HCT116 (cell line): Measurements from ENCODE around the gene PRDX6. TPM values are rescaled to one million over a fixed set of nuclear protein-coding genes. Genes with fewer than 3 reads are reported as not detected.

Experiments
- ATAC-seq: fragments of 200-7000 bp; cut with Tn5 transposase; 2 replicates; pipeline ENCODE4 v1.9.1; 2020; ENCODE audit warnings: mild to moderate bottlenecking, moderate library complexity
- BruUV-seq: library from RNA; stranded (reverse); fragments of 400-500 nt; replicated peaks from 2 replicates; lab custom pipeline; 2021; lab: Mats Ljungman, UMichigan
- CTCF ChIA-PET: fragments of 300-600 bp; sonication (Branson Sonifier 250); formaldehyde crosslinking; loops from one replicate; lab custom pipeline; 2021; ENCODE audit warnings: antibody characterized with exemption; lab: Charles Lee
- POLR2A ChIA-PET: fragments of 300-600, 350-600 bp; sonication (Branson Sonifier 250); formaldehyde crosslinking; loops from one replicate; lab custom pipeline; 2021; ENCODE audit warnings: antibody characterized with exemption; lab: Charles Lee
- RAD21 ChIA-PET, 2 experiments: fragments of 300-600 bp; sonication (Branson Sonifier 250); formaldehyde crosslinking; loops; one replicate each; lab custom pipeline; 2023; ENCODE audit warnings: low total read pairs in 2 of 2; ENCODE audit not compliant: uncharacterized antibody in 2 of 2, unreplicated experiment in 2 of 2, low non-redundant PET in 1 of 2; lab: Charles Lee
- DNase-seq: peaks from one replicate; pipeline ENCODE4 v3.0.0-alpha.2; 2010; ENCODE audit warnings: low read depth, low spot score
- H2AFZ ChIP-seq: fragments of 200-600 bp; shearing (Covaris generic), sonication (generic); 2 replicates; pipeline ENCODE4 v1.6.1; 2017; ENCODE audit warnings: low read depth, mixed run types, mixed read lengths, antibody characterized with exemption, low read length; ENCODE audit not compliant: poor library complexity, severe bottlenecking
- H3K27ac ChIP-seq: 2 replicates; pipeline ENCODE4 v1.5.1; 2012; ENCODE audit warnings: low read depth, low read length
- H3K27me3 ChIP-seq: fragments of 200-600 bp; sonication (generic); 2 replicates; pipeline ENCODE4 v1.6.1; 2016; ENCODE audit warnings: mixed run types, low read length, mixed read lengths; ENCODE audit not compliant: insufficient read depth
- H3K36me3 ChIP-seq, 2 experiments: fragments of 200-500 bp in 1 of 2; fragments of 200-600 bp in 1 of 2; sonication (Bioruptor generic) in 1 of 2; sonication (generic) in 1 of 2; 2 replicates each; pipeline versions ENCODE4 v1.5.1 to v1.6.1; 2014 to 2016; ENCODE audit warnings: low read length in 2 of 2, inconsistent platforms in 1 of 2, mixed read lengths in 1 of 2, mixed run types in 1 of 2; ENCODE audit not compliant: insufficient read depth in 2 of 2, control insufficient read depth in 1 of 2
- H3K4me1 ChIP-seq, 2 experiments: fragments of 200-600 bp in 1 of 2; sonication (generic) in 1 of 2; 2 replicates each; pipeline versions ENCODE4 v1.5.1 to v1.6.1; 2012 to 2017; ENCODE audit warnings: low read length in 2 of 2, inconsistent platforms in 1 of 2, mild to moderate bottlenecking in 1 of 2, mixed read lengths in 1 of 2, mixed run types in 1 of 2, moderate library complexity in 1 of 2; ENCODE audit not compliant: insufficient read depth in 2 of 2, control insufficient read depth in 1 of 2
- H3K4me2 ChIP-seq: fragments of 200-600 bp; sonication (generic); 2 replicates; pipeline ENCODE4 v1.6.1; 2017; ENCODE audit warnings: mixed run types, low read length, mixed read lengths
- H3K4me3 ChIP-seq, 2 experiments: fragments of 200-600 bp in 1 of 2; sonication (generic) in 1 of 2; replicated peaks in 1 of 2; 2 replicates each; pipeline ENCODE4 v1.5.1; 2011 to 2016; ENCODE audit warnings: low read length in 2 of 2, control low read depth in 1 of 2, low read depth in 1 of 2, mild to moderate bottlenecking in 1 of 2, mixed read lengths in 1 of 2, mixed run types in 1 of 2
- H3K79me2 ChIP-seq: fragments of 200-600 bp; sonication (generic); 2 replicates; pipeline ENCODE4 v1.6.1; 2017; ENCODE audit warnings: mild to moderate bottlenecking, mixed run types, low read length, moderate library complexity, mixed read lengths; ENCODE audit not compliant: insufficient read depth
- H3K9ac ChIP-seq: fragments of 200-600 bp; sonication (generic); 2 replicates; pipeline ENCODE4 v1.6.1; 2016; ENCODE audit warnings: low read length, mixed read lengths
- H3K9me2 ChIP-seq: fragments of 200-600 bp; sonication (generic), shearing (Covaris generic); 2 replicates; pipeline ENCODE4 v1.6.1; 2017; ENCODE audit warnings: mixed run types, mild to moderate bottlenecking, moderate library complexity; ENCODE audit not compliant: insufficient read depth
- H3K9me3 ChIP-seq, 2 experiments: fragments of 200-500 bp in 1 of 2; fragments of 200-600 bp in 1 of 2; sonication (Bioruptor generic) in 1 of 2; sonication (generic) in 1 of 2; 2 replicates each; pipeline ENCODE4 v1.6.1; 2014 to 2017; ENCODE audit warnings: low read length in 2 of 2, mixed read lengths in 2 of 2, inconsistent platforms in 1 of 2, low read depth in 1 of 2, mild to moderate bottlenecking in 1 of 2, mixed run types in 1 of 2, moderate library complexity in 1 of 2; ENCODE audit not compliant: control insufficient read depth in 1 of 2, insufficient read depth in 1 of 2
- H4K20me1 ChIP-seq: fragments of 200-600 bp; sonication (generic), shearing (Covaris generic); 2 replicates; pipeline ENCODE4 v1.6.1; 2017; ENCODE audit warnings: mixed run types, mild to moderate bottlenecking, moderate library complexity; ENCODE audit not compliant: insufficient read depth
- CEBPB ChIP-seq: IDR thresholded peaks from 2 replicates; pipeline ENCODE4 v1.6.1; 2012; ENCODE audit warnings: low read depth
- EGR1 ChIP-seq: IDR thresholded peaks from 2 replicates; pipeline ENCODE4 v1.6.1; 2012; ENCODE audit warnings: low read depth
- ELF1 ChIP-seq: IDR thresholded peaks from 2 replicates; pipeline ENCODE4 v1.6.1; 2012; ENCODE audit warnings: low read depth, borderline replicate concordance
- FOSL1 ChIP-seq: IDR thresholded peaks from 2 replicates; pipeline ENCODE4 v1.6.1; 2012; ENCODE audit warnings: low read depth
- JUND ChIP-seq: IDR thresholded peaks from 2 replicates; pipeline ENCODE4 v1.6.1; 2012
- SRF ChIP-seq: IDR thresholded peaks from 2 replicates; pipeline ENCODE4 v1.6.1; 2012; ENCODE audit warnings: low read depth
- YY1 ChIP-seq: IDR thresholded peaks from 2 replicates; pipeline ENCODE4 v1.6.1; 2011; ENCODE audit warnings: low read length, low read depth, moderate library complexity, mild to moderate bottlenecking; ENCODE audit not compliant: insufficient replicate concordance; ENCODE audit errors: extremely low read depth
- ZNF274 ChIP-seq: fragments of 200-500 bp; sonication (Bioruptor generic); IDR thresholded peaks from 2 replicates; pipeline ENCODE4 v1.6.1; 2014; ENCODE audit warnings: mild to moderate bottlenecking, low read depth, low read length, inconsistent platforms
- intact Hi-C: fragments of 100-400 bp; cut with micrococcal nuclease; formaldehyde crosslinking; loops from 2 replicates; pipeline ENCODE4 v1.10.0; 2022
- total RNA-seq: library from RNA; stranded (reverse); gene quantifications from one replicate; pipeline ENCODE4 v1.2.1, GENCODE V29; 2021; ENCODE audit not compliant: unreplicated experiment
- TF ChIP-seq, protein P1 (sequence below), 3 experiments: fragments of 200-600 bp in 1 of 3; sonication (generic) in 1 of 3; IDR thresholded peaks in 2 of 3; conservative IDR thresholded peaks in 1 of 3; 2 replicates each; pipeline ENCODE4 v1.5.1; 2012 to 2017; ENCODE audit warnings: low read depth in 2 of 3, low read length in 2 of 3, antibody characterized with exemption in 1 of 3, borderline replicate concordance in 1 of 3, control low read depth in 1 of 3, mild to moderate bottlenecking in 1 of 3, mixed read lengths in 1 of 3, mixed run types in 1 of 3, moderate library complexity in 1 of 3; ENCODE audit not compliant: insufficient read depth in 1 of 3
- TF ChIP-seq, protein P2 (sequence below): IDR thresholded peaks from 2 replicates; pipeline ENCODE4 v1.6.1; 2012; ENCODE audit warnings: low read depth
- TF ChIP-seq, protein P3 (sequence below): IDR thresholded peaks from 2 replicates; pipeline ENCODE4 v1.6.1; 2011; ENCODE audit warnings: mild to moderate bottlenecking, low read length, moderate library complexity; ENCODE audit not compliant: insufficient replicate concordance; ENCODE audit errors: extremely low read depth

PRDX6 gene
- total RNA-seq, 1 experiment from 2014 or later: 286 TPM

DNA sequence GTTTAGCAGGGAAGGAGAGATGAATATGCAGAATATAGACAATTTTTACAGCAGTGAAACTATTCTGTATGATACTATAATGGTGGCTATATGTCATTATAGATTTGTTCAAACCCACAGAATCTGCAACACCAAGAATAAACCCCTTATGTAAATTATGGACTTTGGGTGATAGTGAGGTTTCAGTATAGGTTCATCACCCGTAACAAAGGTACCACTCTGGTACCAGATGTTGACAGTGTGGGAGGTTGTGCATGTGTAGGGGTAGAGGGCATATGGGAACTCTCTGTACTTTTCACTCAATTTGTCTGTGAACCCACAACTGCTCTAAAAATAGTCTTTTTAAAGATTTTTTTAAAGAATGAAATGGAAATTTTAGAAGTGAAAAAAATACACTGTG lies 29.9 kb upstream of the PRDX6 start:
- H3K36me3 ChIP-seq: no peaks in the 10 kb centered on the region
- H3K9me2 ChIP-seq: no peaks in the 10 kb centered on the region
- H3K27me3 ChIP-seq: no peaks in the 10 kb centered on the region
- DNase-seq (no peak), ATAC-seq (no peak)
- H3K4me3 ChIP-seq: no peak overlapping the region
- no peaks in the 10 kb centered on the region for H3K4me1 ChIP-seq
- H3K4me2 ChIP-seq: no peak overlapping the region
- CTCF ChIA-PET: no interaction called here
- H3K27ac ChIP-seq: no peak overlapping the region
- BruUV-seq: no TSS peak
- no peaks in the 10 kb centered on the region; a peak in 3 of 4 replicates for H3K9me3 ChIP-seq
- no peak overlapping the region for H3K9ac ChIP-seq
- H3K79me2 ChIP-seq: no peaks in the 10 kb centered on the region
- intact Hi-C loops: no loop called here
- TF ChIP-seq, protein P1, sequence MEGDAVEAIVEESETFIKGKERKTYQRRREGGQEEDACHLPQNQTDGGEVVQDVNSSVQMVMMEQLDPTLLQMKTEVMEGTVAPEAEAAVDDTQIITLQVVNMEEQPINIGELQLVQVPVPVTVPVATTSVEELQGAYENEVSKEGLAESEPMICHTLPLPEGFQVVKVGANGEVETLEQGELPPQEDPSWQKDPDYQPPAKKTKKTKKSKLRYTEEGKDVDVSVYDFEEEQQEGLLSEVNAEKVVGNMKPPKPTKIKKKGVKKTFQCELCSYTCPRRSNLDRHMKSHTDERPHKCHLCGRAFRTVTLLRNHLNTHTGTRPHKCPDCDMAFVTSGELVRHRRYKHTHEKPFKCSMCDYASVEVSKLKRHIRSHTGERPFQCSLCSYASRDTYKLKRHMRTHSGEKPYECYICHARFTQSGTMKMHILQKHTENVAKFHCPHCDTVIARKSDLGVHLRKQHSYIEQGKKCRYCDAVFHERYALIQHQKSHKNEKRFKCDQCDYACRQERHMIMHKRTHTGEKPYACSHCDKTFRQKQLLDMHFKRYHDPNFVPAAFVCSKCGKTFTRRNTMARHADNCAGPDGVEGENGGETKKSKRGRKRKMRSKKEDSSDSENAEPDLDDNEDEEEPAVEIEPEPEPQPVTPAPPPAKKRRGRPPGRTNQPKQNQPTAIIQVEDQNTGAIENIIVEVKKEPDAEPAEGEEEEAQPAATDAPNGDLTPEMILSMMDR (IDR thresholded peaks at IDR 0.05 in 2 of 3, conservative IDR thresholded peaks at IDR 0.05 in 1 of 3; ENCODE audit: borderline replicate concordance in 1 of 3, insufficient read depth in 1 of 3, low read depth in 2 of 3, low read length in 2 of 3): no peak
- TF ChIP-seq FOSL1 (no peak), YY1 (no peak), JUND (no peak), EGR1 (no peak), ZNF274 (no peak), ELF1 (no peak), CEBPB (no peak), SRF (no peak)
- TF ChIP-seq, protein P2, sequence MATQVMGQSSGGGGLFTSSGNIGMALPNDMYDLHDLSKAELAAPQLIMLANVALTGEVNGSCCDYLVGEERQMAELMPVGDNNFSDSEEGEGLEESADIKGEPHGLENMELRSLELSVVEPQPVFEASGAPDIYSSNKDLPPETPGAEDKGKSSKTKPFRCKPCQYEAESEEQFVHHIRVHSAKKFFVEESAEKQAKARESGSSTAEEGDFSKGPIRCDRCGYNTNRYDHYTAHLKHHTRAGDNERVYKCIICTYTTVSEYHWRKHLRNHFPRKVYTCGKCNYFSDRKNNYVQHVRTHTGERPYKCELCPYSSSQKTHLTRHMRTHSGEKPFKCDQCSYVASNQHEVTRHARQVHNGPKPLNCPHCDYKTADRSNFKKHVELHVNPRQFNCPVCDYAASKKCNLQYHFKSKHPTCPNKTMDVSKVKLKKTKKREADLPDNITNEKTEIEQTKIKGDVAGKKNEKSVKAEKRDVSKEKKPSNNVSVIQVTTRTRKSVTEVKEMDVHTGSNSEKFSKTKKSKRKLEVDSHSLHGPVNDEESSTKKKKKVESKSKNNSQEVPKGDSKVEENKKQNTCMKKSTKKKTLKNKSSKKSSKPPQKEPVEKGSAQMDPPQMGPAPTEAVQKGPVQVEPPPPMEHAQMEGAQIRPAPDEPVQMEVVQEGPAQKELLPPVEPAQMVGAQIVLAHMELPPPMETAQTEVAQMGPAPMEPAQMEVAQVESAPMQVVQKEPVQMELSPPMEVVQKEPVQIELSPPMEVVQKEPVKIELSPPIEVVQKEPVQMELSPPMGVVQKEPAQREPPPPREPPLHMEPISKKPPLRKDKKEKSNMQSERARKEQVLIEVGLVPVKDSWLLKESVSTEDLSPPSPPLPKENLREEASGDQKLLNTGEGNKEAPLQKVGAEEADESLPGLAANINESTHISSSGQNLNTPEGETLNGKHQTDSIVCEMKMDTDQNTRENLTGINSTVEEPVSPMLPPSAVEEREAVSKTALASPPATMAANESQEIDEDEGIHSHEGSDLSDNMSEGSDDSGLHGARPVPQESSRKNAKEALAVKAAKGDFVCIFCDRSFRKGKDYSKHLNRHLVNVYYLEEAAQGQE: no peak
- TF ChIP-seq, protein P3, sequence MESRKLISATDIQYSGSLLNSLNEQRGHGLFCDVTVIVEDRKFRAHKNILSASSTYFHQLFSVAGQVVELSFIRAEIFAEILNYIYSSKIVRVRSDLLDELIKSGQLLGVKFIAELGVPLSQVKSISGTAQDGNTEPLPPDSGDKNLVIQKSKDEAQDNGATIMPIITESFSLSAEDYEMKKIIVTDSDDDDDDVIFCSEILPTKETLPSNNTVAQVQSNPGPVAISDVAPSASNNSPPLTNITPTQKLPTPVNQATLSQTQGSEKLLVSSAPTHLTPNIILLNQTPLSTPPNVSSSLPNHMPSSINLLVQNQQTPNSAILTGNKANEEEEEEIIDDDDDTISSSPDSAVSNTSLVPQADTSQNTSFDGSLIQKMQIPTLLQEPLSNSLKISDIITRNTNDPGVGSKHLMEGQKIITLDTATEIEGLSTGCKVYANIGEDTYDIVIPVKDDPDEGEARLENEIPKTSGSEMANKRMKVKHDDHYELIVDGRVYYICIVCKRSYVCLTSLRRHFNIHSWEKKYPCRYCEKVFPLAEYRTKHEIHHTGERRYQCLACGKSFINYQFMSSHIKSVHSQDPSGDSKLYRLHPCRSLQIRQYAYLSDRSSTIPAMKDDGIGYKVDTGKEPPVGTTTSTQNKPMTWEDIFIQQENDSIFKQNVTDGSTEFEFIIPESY: no peak
- RAD21 ChIA-PET: no interaction called here
- H2AFZ ChIP-seq: no peak overlapping the region
- H4K20me1 ChIP-seq: no peaks in the 10 kb centered on the region
- POLR2A ChIA-PET: no interaction called here
